ENCODE results near the gene SF3A1. TPM values are rescaled to one million over a fixed set of nuclear protein-coding genes. Genes with fewer than 3 reads are reported as not detected.

SF3A1 gene
- total RNA-seq, 2 experiments from 2014 or later = 225 to 226 TPM

DNA sequence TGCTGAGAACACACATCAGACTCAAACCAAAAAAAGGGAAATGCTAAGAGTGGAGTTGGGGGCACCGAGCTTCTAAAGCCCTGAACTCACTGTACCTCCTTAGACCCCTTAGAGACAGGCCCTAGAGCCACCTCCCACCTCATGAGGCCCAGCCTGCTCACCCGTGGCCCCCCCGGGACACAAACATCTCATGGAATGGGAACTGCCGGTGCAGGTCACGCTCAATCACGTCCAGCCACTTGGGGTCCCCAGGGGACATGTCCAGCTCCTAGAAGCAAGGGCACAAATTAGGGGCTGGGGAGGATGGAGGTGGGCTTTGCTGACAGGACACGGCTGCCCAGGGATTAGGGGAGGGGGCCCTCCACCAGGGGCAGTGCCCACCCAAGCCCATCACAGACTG is 61.1 kb downstream of the SF3A1 start:
- Mint-ChIP-seq H3K27me3 (no peaks in the 10 kb centered on the region), H3K4me1 (peaks cover 21% of the 10 kb centered on the region), H3K36me3 (ENCODE audit: low read depth) (peaks cover 51% of the 10 kb centered on the region), H3K4me3 (no peak overlapping the region), H3K9me3 (no peaks in the 10 kb centered on the region), H3K27ac (no peak overlapping the region)
- POLR2A ChIA-PET = interaction anchor here (0.7 to 1.5 kb wide), 3 partner anchors 10 to 32 kb away, joined by 3 to 7 read pairs (median 5); no protein-coding TSS in a partner anchor
- CTCF ChIA-PET = no interaction called here
- DNase-seq = no peak

DNA sequence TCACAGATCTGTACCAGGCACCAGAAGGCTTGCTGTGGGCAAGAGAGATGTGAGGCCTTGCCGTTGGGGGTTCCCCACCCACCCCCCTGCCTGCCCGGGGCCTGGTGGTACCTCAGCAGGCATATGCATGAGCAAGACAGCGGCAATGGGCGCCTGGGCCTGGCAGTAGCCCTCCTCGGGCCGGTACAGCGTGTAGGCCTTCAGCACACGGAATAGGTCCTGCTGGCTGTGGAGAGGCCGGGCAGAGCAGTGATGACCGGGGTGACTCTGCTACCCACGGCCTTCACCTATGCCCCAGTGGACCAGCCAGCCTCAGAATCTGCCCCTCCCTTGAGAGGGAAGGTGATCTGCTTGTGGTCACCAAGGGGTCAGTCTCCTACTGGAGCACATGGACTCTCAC is 61.9 kb downstream of the SF3A1 start:
- H3K4me1 Mint-ChIP-seq = peaks cover 28% of the 10 kb centered on the region
- H3K36me3 Mint-ChIP-seq (ENCODE audit: low read depth) = peaks cover 48% of the 10 kb centered on the region

DNA sequence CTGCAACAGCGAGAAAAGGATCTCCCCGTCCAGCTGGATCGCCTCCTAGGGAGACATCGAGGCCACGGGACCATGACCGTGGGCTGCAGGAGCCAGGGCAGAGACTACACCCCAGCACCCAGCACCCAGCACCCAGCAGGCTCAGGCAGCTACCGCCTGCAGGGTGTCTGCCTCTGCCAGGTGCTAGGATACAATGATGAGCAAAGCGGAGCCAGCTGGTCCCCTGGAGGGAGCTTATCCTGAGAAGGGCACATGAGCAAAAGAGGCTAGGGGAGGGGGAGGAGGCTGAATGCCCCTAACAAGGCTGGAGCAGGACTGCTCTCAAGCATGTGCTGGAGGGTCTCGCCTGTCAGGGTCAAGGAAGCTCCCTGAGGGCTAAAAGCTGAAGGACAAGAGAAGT is 62.6 kb downstream of the SF3A1 start:
- no peaks in the 10 kb centered on the region for H3K9me3 Mint-ChIP-seq
- ChIA-PET POLR2A (interaction anchor here (0.8 to 0.9 kb wide), 3 partner anchors 10 to 96 kb away, joined by 3 to 4 read pairs (median 3); no protein-coding TSS in a partner anchor), CTCF (no interaction called here)
- peaks cover 32% of the 10 kb centered on the region for H3K4me1 Mint-ChIP-seq
- H3K4me3 Mint-ChIP-seq = no peak overlapping the region
- peaks cover 43% of the 10 kb centered on the region for H3K36me3 Mint-ChIP-seq (ENCODE audit: low read depth)
- H3K27me3 Mint-ChIP-seq = no peaks in the 10 kb centered on the region
- no peak overlapping the region for H3K27ac Mint-ChIP-seq
- no peak for DNase-seq

More for the DNA sequence above, 61.9 kb downstream of the SF3A1 start:
- CTCF ChIA-PET = no interaction called here
- POLR2A ChIA-PET = interaction anchor here (0.8 kb wide), 1 partner anchor 61 kb away, joined by 3 read pairs; no protein-coding TSS in a partner anchor
- Mint-ChIP-seq H3K4me3 (no peak overlapping the region), H3K9me3 (no peaks in the 10 kb centered on the region), H3K27me3 (no peaks in the 10 kb centered on the region), H3K27ac (no peak overlapping the region)
- DNase-seq = no peak

DNA sequence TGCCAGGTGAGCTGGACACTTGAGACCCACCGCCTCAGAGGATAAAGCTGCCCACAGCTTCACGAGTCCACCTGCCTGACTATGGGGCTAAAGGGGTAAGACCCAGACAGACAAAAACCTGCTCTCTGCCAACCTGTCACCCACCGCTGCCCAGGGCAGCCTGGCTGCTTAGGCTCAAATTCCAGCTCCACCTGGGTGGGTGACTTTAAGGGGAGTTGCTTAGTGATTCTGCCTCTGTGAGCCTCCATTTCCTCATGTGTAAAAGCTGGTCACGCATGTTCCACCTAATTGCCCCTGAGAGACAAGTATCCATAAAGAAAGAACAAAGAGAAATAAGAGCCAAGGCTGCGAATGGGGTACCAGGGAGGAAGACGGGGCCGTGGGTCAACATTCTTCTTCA is 63.7 kb downstream of the SF3A1 start:
- ChIA-PET CTCF (no interaction called here), POLR2A (interaction anchor here (6.0 to 6.4 kb wide), 2 partner anchors 8 to 13 kb away, joined by 56 to 86 read pairs; no protein-coding TSS in a partner anchor)
- no peak overlapping the region for H3K27ac Mint-ChIP-seq
- no peak for DNase-seq
- no peaks in the 10 kb centered on the region for H3K9me3 Mint-ChIP-seq
- H3K27me3 Mint-ChIP-seq = no peaks in the 10 kb centered on the region
- H3K4me3 Mint-ChIP-seq = no peak overlapping the region
- H3K36me3 Mint-ChIP-seq (ENCODE audit: low read depth) = peaks cover 34% of the 10 kb centered on the region
- peaks cover 38% of the 10 kb centered on the region for H3K4me1 Mint-ChIP-seq

DNA sequence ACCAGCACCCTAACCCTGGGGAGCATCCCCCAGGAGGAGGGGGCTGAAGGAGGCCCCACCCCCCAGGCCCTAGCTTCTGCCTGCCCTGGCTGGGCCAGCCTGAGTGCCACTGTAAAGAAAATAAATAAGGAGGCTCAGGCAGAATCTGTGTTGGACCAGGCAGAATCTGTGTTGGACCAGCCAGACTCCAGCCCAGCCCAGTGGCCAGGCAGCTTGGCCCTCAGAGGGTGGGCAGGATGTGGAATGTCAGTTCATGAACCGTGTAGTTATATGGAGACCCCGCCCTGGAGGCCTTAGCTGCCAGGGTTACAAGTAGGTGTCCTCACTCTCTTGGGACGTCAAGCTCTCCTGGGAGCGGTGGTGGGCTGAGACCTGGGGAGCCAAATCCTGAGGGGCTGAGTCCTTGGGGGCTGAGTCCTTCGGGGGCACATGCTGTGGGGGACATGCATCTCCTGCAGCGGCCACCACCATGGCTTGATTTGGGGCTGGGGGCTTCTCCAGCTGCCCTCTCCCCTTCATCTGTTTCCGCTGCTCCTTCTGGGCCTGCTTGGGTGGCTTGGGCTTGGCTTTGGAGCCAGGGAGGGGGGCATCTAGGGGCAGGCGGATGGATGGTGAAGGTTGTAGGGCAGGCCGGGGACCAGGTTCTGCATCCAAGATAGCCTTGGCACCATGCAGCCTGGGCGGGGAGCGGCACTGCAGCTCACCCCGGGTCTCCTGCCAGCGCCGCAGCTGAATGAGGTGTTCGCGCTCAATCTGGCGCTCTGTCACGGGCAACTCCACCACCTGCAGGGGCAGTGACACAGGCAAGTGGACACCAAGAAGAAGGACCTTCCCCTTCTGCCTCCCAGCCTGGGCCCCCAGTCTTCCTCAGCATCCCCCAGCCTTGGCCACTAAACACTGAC is 64.4 kb downstream of the SF3A1 start:
- no peak overlapping the region for H3K27ac Mint-ChIP-seq
- no peaks in the 10 kb centered on the region for H3K27me3 Mint-ChIP-seq
- CTCF ChIA-PET = interaction anchor here (5.2 kb wide), 2 partner anchors 12 to 98 kb away, joined by 89 to 185 read pairs; partner anchors contain the start of gene RNF215
- no peaks in the 10 kb centered on the region for H3K9me3 Mint-ChIP-seq
- no peak overlapping the region for H3K4me3 Mint-ChIP-seq
- peaks cover 28% of the 10 kb centered on the region for H3K36me3 Mint-ChIP-seq (ENCODE audit: low read depth)
- no peak for DNase-seq
- H3K4me1 Mint-ChIP-seq = peaks cover 45% of the 10 kb centered on the region
- POLR2A ChIA-PET = interaction anchor here (1.1 to 6.4 kb wide), 4 partner anchors 8 to 40 kb away, joined by 3 to 88 read pairs (median 71); partner anchors contain the start of gene TBC1D10A

DNA sequence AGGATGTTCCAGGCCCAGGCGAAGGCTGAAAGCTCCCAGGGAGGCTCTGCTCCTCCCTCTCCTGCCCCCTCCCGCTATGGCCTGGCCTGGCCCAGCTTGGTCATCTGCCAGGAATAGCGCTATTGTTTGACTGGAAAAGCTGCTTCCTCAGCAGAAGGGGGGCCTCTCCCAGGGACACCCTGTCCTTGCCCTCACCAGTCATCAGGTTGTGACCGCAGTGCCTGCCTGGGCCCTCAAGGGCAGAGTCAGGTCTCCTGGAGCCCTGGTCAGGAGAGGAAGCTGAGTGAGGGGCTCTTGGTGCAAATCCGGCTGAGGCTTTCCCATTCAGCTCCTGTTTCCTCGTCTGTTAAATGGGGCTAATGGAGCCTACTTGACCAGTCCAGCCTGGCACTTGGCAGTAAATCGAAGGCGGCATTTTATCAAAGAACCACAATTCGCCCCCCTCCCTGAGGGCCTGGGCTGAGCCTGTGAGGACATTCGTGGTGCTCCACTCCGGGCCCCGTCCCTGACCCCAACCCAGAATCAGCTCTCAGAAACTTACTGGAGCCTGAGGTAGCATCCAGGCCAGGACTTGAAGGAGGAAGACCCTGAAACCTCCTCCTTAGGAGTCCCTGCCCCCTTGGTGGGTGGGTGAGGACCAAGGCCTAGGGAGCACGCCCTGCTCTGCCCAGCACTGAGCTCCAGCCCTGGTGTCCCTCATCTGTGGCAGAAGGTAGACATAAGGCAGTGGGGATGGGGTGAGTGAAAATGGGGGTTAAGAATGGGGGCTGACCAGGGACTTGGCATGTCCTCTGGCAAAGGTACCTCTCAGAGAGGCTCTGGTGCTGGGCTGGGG is 65.4 kb downstream of the SF3A1 start:
- H3K4me3 Mint-ChIP-seq = no peak overlapping the region
- ChIA-PET CTCF (interaction anchor here (0.7 to 10.7 kb wide), 4 partner anchors 13 to 185 kb away, joined by 3 to 185 read pairs (median 104); partner anchors contain the start of gene RNF215), POLR2A (interaction anchor here (0.9 to 16.4 kb wide), 11 partner anchors 9 to 133 kb away, joined by 3 to 253 read pairs (median 18); partner anchors contain the start of genes CCDC157, OSM, SF3A1 and TBC1D10A)
- H3K27me3 Mint-ChIP-seq = no peaks in the 10 kb centered on the region
- H3K4me1 Mint-ChIP-seq = peaks cover 46% of the 10 kb centered on the region
- no peaks in the 10 kb centered on the region for H3K9me3 Mint-ChIP-seq
- H3K27ac Mint-ChIP-seq = peak overlapping the region; percentile 81
- no peak for DNase-seq
- H3K36me3 Mint-ChIP-seq (ENCODE audit: low read depth) = peaks cover 25% of the 10 kb centered on the region

DNA sequence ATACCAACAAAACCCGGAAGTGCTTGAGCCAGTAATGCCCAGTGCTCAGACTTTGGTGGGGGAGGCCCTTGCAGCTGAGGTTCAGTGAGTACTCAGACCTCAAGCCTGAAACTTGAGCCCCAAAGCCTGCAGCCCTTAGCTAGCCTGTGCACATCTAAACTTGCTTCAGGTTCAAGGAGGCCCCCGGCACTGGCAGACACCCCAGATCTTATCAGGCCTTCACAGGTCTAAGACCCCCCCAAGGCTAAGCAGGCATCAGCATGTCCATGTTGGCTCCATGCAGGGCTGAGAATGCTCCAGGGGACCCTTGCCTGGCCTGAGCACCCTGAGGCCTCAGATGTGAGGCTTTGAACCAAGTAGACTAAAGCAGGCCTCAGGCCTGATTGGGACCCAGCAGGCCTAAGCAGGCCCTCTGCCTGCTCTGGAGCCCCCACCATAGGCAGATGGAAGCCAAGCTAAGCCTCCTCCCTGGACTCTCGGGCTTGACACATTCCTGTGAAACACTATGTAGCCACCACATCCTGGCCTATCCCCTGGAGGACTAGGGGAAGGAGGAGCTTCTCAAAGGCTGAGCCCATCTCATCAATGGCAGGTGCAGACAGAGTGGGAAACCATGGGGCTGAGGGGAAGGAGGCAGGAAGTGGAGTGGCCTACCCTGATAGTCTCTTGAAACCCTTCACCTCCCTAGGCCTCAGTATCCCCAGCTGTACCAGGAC is 66.2 kb downstream of the SF3A1 start:
- H3K4me3 Mint-ChIP-seq = peak overlapping the region; percentile 77
- H3K27ac Mint-ChIP-seq = peak overlapping the region; percentile 81
- H3K27me3 Mint-ChIP-seq = no peaks in the 10 kb centered on the region
- H3K4me1 Mint-ChIP-seq = peaks cover 50% of the 10 kb centered on the region
- H3K9me3 Mint-ChIP-seq = no peaks in the 10 kb centered on the region
- POLR2A ChIA-PET = interaction anchor here (0.6 to 16.4 kb wide), 16 partner anchors 10 to 310 kb away, joined by 3 to 253 read pairs (median 6); partner anchors contain the start of genes CCDC157, OSM, RNF215 and SF3A1
- no peak for DNase-seq
- H3K36me3 Mint-ChIP-seq (ENCODE audit: low read depth) = peaks cover 25% of the 10 kb centered on the region
- CTCF ChIA-PET = interaction anchor here (0.7 to 10.7 kb wide), 9 partner anchors 14 to 209 kb away, joined by 3 to 185 read pairs (median 37); partner anchors contain the start of genes CCDC157, MTFP1, RNF215 and SF3A1

DNA sequence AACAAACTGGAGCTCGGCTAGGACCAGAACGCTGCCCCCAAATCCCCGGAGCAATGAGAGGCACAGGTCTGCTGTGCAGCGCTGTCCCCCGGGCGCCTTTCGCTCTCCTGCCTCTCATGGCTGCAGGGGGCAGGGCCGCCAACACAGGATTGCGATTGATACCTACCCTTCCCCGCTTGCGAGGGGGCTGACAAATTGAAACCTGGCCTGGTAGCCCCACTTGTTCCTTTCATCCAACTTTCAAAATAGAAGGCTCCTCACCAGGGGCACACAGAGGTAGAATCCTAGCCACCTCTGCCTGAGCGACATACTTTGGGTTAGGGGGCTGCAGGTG is 66.7 kb downstream of the SF3A1 start:
- H3K27ac Mint-ChIP-seq = peak overlapping the region; percentile 81
- no peaks in the 10 kb centered on the region for H3K27me3 Mint-ChIP-seq
- peaks cover 27% of the 10 kb centered on the region for H3K36me3 Mint-ChIP-seq (ENCODE audit: low read depth)
- H3K9me3 Mint-ChIP-seq = no peaks in the 10 kb centered on the region
- no peak for DNase-seq
- peaks cover 55% of the 10 kb centered on the region for H3K4me1 Mint-ChIP-seq
- ChIA-PET POLR2A (interaction anchor here (0.6 to 16.4 kb wide), 17 partner anchors 11 to 311 kb away, joined by 3 to 253 read pairs (median 5); partner anchors contain the start of genes CCDC157, OSM, RNF215 and SF3A1), CTCF (interaction anchor here (1.0 to 10.7 kb wide), 8 partner anchors 15 to 208 kb away, joined by 3 to 185 read pairs (median 48); partner anchors contain the start of genes CCDC157, MTFP1, RNF215 and SF3A1)
- peak overlapping the region; percentile 77 for H3K4me3 Mint-ChIP-seq

DNA sequence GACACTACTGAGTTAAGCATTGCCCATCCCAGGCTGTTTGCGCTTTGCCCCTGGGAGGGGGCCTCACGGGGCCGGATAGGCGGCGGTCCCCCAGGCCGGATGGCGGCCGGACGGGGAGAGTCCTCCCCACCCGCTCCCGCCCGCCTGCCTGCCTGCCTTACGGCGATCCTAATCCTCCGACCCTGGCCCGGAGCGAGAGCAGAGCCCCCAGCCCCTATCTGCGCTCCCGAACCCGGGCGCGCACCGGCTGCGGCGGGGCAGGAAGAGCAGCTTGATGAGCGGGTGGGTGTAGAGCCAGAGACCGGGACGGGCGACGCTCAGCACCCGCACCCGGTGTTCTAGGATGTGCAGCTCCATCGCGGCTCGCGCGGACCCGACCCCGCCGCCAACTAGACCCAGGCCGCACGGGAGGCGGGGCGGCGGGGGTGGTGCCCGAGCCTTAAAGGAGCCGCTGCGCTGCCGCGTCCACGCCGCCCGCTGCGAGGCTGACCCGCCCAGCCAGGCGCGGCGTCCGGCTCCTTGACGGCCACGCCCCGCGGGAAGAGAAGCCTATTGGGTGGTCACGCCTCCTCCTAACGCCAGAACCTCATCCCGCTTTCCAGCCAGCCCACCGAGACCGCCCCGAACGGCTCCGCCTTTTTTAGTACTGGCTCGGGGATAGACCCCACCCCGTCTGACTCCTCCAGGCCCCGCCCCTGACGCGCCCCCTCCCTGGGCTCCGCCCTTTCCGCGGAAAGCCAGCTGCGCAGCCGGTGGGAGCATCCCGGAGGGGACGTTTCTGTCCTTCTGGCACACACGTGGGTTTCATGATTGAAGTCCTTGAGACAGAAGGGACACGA is 67.3 kb downstream of the SF3A1 start, which contains the start of gene CASTOR1:
Gene CASTOR1, minus strand, starts transcription at position 365 of the 839 bp plus-strand sequence. Its CDS starts 8 bp downstream, at position 357.
- H3K9me3 Mint-ChIP-seq = no peaks in the 10 kb centered on the region
- ChIA-PET CTCF (interaction anchor here (0.6 to 10.7 kb wide), 20 partner anchors 9 to 208 kb away, joined by 3 to 185 read pairs (median 16); partner anchors contain the start of genes CCDC157, MTFP1, OSM and RNF215), POLR2A (interaction anchor here (0.6 to 16.4 kb wide), 33 partner anchors 11 to 312 kb away, joined by 3 to 253 read pairs (median 5); partner anchors contain the start of genes CCDC157, OSM, RNF215 and SF3A1)
- H3K27me3 Mint-ChIP-seq = no peaks in the 10 kb centered on the region
- H3K27ac Mint-ChIP-seq = peak within 1 kb of the TSS; percentile 81
- peak; percentile 94 for DNase-seq
- H3K4me3 Mint-ChIP-seq = peak within 1 kb of the TSS; percentile 77
- peaks cover 31% of the 10 kb centered on the region for H3K36me3 Mint-ChIP-seq (ENCODE audit: low read depth)
- H3K4me1 Mint-ChIP-seq = peaks cover 61% of the 10 kb centered on the region

DNA sequence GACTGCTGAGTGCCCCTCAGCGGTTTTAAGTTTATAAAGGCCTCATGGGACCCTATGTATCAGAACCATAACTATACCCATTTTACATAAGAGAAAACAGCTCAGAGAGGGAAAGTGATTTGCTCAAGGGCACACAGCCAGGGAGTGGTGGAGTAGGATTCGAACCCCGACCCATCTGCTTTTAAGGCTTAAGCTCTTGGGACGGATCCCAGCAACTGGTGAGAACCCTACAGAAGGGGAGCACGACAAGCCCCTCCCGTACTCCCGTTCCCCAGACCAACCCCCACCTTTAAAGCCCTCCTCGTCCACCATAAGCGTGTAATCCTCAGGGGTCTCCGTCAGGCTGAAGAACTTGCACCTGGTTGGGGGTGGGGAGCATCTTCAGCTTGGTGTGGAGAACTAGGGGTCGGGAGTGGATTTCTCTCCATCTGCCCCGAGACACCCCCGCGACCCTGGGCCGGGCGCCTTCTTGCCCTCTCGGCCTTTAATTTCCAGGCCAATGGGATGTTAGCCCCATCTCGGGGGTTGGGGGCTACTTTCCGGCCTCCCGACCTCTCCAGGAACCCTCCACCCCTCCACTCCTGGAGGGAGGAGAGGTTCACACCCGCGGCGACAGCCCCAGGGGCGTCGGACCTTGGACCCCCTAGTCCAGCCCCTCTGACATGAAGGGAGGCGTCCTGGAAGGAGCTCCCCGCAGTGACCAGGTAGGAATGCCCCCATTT is 68.1 kb downstream of the SF3A1 start:
- ChIA-PET CTCF (interaction anchor here (0.6 to 10.7 kb wide), 53 partner anchors 8 to 608 kb away, joined by 3 to 185 read pairs (median 7); partner anchors contain the start of genes CCDC157, LIF, MTFP1 and OSM), POLR2A (interaction anchor here (0.6 to 16.4 kb wide), 30 partner anchors 11 to 184 kb away, joined by 3 to 253 read pairs (median 4); partner anchors contain the start of genes CCDC157, OSM, RNF215 and SF3A1)
- no peaks in the 10 kb centered on the region for H3K27me3 Mint-ChIP-seq
- peak overlapping the region; percentile 66 for H3K27ac Mint-ChIP-seq
- H3K36me3 Mint-ChIP-seq (ENCODE audit: low read depth) = peaks cover 23% of the 10 kb centered on the region
- H3K4me1 Mint-ChIP-seq = peaks cover 69% of the 10 kb centered on the region
- peak overlapping the region; percentile 77 for H3K4me3 Mint-ChIP-seq
- no peak for DNase-seq
- H3K9me3 Mint-ChIP-seq = no peaks in the 10 kb centered on the region
